ENCODE measurements around the gene METTL3.

The METTL3 gene

DNA sequence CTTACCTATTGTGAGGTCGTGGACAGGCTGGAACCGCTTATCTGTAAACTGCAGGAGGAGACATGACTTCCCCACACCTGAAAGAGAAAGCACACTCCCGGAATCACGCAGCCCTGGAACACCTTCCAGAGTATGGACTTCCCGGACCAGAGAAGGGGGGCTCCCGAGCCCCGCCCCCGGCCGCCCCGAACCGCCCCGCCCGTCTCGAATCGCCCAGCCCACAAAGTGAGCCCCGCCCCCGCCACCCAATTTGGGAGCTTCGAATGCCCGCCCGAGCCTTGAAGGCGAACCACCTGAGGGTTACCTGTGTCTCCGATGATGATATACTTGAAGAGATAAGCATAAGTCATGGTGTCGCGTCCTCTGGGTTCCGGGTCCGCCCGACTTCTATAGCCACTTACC is 34.6 kb downstream of the METTL3 start:
- H3K9ac ChIP-seq (ENCODE audit: low read length in 2 of 2): peak overlapping the region; percentile 82 to 99
- H3K4me1 ChIP-seq (ENCODE audit: control insufficient read depth, insufficient read depth, low read length): peaks cover 6% of the 10 kb centered on the region
- H3K27ac ChIP-seq (ENCODE audit: low read length): peak overlapping the region; percentile 90
- H3K4me3 ChIP-seq (ENCODE audit: low read length in 2 of 2): peak overlapping the region; percentile 87 to 96
- H3K36me3 ChIP-seq (ENCODE audit: control insufficient read depth in 2 of 2, insufficient read depth in 2 of 2, low read length in 2 of 2): peaks cover 5 to 8% of the 10 kb centered on the region in 2 donors
- H3K27me3 ChIP-seq (ENCODE audit: control insufficient read depth in 1 of 2, insufficient read depth in 2 of 2, low read length in 2 of 2): no peaks in the 10 kb centered on the region
- H3K9me3 ChIP-seq (ENCODE audit: control insufficient read depth in 2 of 2, low read length in 2 of 2): no peaks in the 10 kb centered on the region

DNA sequence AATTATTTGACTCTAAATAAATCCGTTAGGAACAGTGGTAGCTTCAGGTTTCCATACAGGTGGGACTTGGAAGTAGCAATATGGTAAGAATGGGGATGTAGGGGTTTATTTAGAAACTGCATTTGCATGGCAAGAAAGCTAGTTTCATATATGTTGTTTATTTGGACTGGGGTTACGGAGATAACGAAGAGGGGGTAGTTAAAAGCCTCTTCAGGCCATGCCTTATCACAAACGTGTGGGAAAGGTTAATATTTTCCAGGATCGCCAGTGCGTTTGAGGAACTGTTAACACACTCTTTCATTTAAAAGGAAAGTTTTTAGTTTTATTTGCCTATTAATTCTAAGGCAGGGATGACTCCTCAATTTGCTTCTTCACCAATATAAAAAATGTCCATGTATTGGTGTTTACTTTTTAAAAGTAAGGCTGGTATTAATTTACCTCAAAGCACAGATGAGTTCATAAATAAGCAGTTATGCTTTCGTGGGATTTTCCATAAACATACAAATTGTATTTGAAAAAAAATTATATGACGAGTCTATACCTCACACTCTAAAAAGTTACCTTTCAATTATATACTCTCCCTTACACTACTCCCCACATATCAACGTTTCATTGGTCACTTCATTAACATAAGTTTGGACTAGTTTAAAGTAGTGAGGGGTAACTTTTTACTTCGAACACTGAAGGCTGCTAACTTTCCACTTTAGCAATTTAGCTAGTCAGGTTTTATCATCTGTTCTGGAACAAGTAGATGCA is 35.2 kb downstream of the METTL3 start:
- H3K9ac ChIP-seq (ENCODE audit: low read length in 2 of 2): peak overlapping the region; percentile 82 to 99
- peak overlapping the region; percentile 87 to 96 for H3K4me3 ChIP-seq (ENCODE audit: low read length in 2 of 2)
- peaks cover 6% of the 10 kb centered on the region for H3K4me1 ChIP-seq (ENCODE audit: control insufficient read depth, insufficient read depth, low read length)
- H3K27me3 ChIP-seq (ENCODE audit: control insufficient read depth in 1 of 2, insufficient read depth in 2 of 2, low read length in 2 of 2): no peaks in the 10 kb centered on the region
- H3K36me3 ChIP-seq (ENCODE audit: control insufficient read depth in 2 of 2, insufficient read depth in 2 of 2, low read length in 2 of 2): peaks cover 2 to 8% of the 10 kb centered on the region in 2 donors
- H3K9me3 ChIP-seq (ENCODE audit: control insufficient read depth in 2 of 2, low read length in 2 of 2): no peaks in the 10 kb centered on the region
- peak overlapping the region; percentile 90 for H3K27ac ChIP-seq (ENCODE audit: low read length)

DNA sequence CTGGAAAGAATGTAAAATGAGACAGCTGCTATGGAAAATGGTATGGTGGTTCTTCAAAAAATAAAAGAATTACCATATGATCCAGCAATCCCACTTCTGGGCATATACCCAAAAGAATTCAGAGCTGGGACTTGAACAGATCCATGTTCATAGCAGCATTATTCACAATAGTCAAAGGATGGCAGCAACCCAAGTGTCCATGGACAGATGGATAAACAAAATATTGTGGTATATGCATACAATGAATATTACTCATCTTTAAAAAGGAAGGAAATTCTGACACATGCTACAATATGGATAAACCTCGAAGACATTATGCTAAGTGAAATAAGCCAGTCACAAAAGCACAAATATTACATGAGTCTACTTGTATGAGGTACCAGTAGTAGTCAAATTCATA is 43.5 kb downstream of the METTL3 start:
- Histone ChIP-seq H3K36me3 (ENCODE audit: control insufficient read depth in 2 of 2, insufficient read depth in 2 of 2, low read length in 2 of 2) (peaks cover 18 to 20% of the 10 kb centered on the region in 2 donors), H3K27me3 (ENCODE audit: control insufficient read depth in 1 of 2, insufficient read depth in 2 of 2, low read length in 2 of 2) (no peaks in the 10 kb centered on the region), H3K4me3 (ENCODE audit: low read length in 2 of 2) (no peak overlapping the region), H3K27ac (ENCODE audit: low read length) (no peak overlapping the region), H3K9ac (ENCODE audit: low read length in 2 of 2) (no peak overlapping the region), H3K4me1 (ENCODE audit: control insufficient read depth, insufficient read depth, low read length) (no peaks in the 10 kb centered on the region), H3K9me3 (ENCODE audit: control insufficient read depth in 2 of 2, low read length in 2 of 2) (no peaks in the 10 kb centered on the region)

DNA sequence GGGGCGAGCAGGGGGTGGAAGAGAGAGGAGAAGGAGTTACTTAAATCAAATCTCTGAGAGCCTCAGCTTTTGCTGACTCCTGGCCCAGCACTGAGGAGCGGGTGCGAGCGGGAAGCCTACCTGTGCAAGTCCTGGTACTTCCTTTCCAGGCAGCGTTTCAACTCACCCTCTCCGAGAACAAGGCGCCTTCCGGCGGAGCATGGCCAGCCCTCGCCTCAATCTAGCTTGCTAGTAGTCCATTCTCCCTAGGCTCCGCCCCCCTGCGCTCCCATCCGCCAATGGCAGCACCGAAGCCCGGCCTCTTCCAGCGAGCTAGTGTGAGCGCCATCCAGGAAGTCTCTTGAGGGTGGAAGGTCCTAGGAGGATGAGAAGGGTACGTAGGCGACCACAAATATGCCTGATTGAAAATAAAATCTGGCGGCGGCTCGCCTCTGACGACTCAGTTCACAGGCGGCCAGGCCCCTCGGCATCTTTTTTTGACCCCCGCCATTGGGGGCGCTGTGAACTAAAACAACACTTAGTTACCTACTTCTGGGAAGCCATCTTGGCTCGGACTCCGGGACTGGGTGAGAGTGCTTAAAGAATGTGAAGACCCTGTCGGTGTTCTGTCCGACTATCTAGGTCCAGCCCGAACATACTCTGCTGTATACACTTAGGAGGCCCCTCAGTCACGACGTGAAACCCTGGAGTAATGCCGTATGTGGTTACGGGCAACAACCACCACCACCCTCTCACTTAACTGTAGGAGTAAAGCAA is 55.0 kb downstream of the METTL3 start, which contains the start of gene CHD8:
TSS of gene CHD8 (minus strand) at position 212 of the 756 bp plus-strand sequence. CDS start 24,480 bp downstream, outside the sequence.
- no peaks in the 10 kb centered on the region for H3K9me3 ChIP-seq (ENCODE audit: control insufficient read depth in 2 of 2, low read length in 2 of 2)
- peaks cover 6% of the 10 kb centered on the region for H3K4me1 ChIP-seq (ENCODE audit: control insufficient read depth, insufficient read depth, low read length)
- H3K27me3 ChIP-seq (ENCODE audit: control insufficient read depth in 1 of 2, insufficient read depth in 2 of 2, low read length in 2 of 2): no peaks in the 10 kb centered on the region
- H3K4me3 ChIP-seq (ENCODE audit: low read length in 2 of 2): peak within 1 kb of the TSS; percentile 96 to 97
- H3K36me3 ChIP-seq (ENCODE audit: control insufficient read depth in 2 of 2, insufficient read depth in 2 of 2, low read length in 2 of 2): peaks cover 0 to 5% of the 10 kb centered on the region in 2 donors
- peak within 1 kb of the TSS; percentile 98 to 99 for H3K9ac ChIP-seq (ENCODE audit: low read length in 2 of 2)
- H3K27ac ChIP-seq (ENCODE audit: low read length): peak within 1 kb of the TSS; percentile 97

DNA sequence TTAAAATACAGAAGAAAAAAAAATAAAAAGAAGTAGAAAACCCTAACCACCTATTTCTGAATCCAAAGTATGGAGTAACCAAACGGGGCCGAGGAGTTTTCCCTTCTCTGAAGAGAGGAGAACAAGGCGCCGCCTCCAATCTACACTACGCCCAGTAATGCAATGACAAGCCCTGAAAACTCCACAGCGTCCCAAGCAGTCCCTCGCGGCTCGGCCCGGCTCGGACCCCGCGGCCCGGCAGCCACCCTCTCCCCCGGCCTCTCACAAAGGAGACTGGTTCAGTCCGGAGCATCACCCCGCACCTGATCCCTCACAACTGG is 55.6 kb downstream of the METTL3 start:
- peaks cover 6% of the 10 kb centered on the region for H3K4me1 ChIP-seq (ENCODE audit: control insufficient read depth, insufficient read depth, low read length)
- peaks cover 0 to 5% of the 10 kb centered on the region in 2 donors for H3K36me3 ChIP-seq (ENCODE audit: control insufficient read depth in 2 of 2, insufficient read depth in 2 of 2, low read length in 2 of 2)
- H3K4me3 ChIP-seq (ENCODE audit: low read length in 2 of 2): peak overlapping the region; percentile 96 to 97
- H3K9me3 ChIP-seq (ENCODE audit: control insufficient read depth in 2 of 2, low read length in 2 of 2): no peaks in the 10 kb centered on the region
- no peaks in the 10 kb centered on the region for H3K27me3 ChIP-seq (ENCODE audit: control insufficient read depth in 1 of 2, insufficient read depth in 2 of 2, low read length in 2 of 2)
- peak overlapping the region; percentile 97 for H3K27ac ChIP-seq (ENCODE audit: low read length)
- H3K9ac ChIP-seq (ENCODE audit: low read length in 2 of 2): peak overlapping the region; percentile 90 to 98

DNA sequence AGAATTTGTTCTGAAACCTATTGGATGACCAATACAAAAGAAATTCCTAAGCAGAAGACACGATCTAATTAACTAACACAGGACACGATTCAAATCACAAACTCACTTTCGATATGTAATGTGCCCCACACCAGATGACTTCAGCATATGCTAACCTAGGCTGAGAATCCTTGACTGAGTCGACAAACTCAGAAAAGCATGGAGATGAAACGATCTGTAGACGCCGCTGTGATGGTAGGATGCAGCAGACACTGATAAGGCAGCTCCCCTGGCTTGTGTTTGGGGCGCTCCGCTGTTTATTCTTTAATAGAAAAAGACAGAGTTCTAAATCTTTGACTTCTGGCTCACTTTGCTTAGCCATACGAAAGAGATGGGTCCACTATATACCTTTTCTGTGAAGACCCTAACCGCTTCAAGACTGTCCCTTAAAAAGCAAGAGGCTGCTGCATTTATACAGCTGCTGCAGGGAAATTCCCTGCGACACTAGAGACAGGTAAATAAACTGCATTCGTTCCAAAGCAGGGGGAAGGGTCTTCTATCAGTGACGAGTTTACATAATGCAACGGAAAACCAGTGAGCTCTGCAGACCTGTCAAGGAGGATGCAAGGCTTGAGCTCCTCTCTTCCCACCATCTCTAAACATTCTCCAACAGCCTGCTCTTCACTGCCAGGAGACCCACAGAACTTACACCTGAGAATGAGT is 56.1 kb downstream of the METTL3 start:
- H3K9me3 ChIP-seq (ENCODE audit: control insufficient read depth in 2 of 2, low read length in 2 of 2): no peaks in the 10 kb centered on the region
- H3K27ac ChIP-seq (ENCODE audit: low read length): peak overlapping the region; percentile 97
- H3K4me1 ChIP-seq (ENCODE audit: control insufficient read depth, insufficient read depth, low read length): peaks cover 6% of the 10 kb centered on the region
- H3K27me3 ChIP-seq (ENCODE audit: control insufficient read depth in 1 of 2, insufficient read depth in 2 of 2, low read length in 2 of 2): no peaks in the 10 kb centered on the region
- H3K4me3 ChIP-seq (ENCODE audit: low read length in 2 of 2): peak overlapping the region; percentile 96 to 97
- peak overlapping the region; percentile 90 to 98 for H3K9ac ChIP-seq (ENCODE audit: low read length in 2 of 2)
- H3K36me3 ChIP-seq (ENCODE audit: control insufficient read depth in 2 of 2, insufficient read depth in 2 of 2, low read length in 2 of 2): peaks cover 0 to 4% of the 10 kb centered on the region in 2 donors

DNA sequence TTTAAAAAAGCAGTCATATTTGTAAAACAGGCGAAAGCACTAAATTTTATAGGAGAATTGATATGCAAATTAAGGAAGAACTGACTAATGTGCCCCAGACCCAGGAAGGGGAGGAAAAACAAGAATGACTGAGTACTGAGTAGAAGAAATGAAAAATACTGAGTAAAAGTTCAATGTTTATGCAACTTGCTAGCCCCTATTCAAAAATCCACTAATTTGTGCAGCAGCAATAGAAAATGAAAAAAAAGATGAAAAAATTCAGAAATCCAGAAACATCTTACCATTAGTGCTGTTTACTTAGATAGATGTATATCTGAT is 61.3 kb downstream of the METTL3 start:
- H3K4me3 ChIP-seq (ENCODE audit: low read length in 2 of 2): no peak overlapping the region
- no peak overlapping the region for H3K9ac ChIP-seq (ENCODE audit: low read length in 2 of 2)
- no peaks in the 10 kb centered on the region for H3K36me3 ChIP-seq (ENCODE audit: control insufficient read depth in 2 of 2, insufficient read depth in 2 of 2, low read length in 2 of 2)
- H3K27me3 ChIP-seq (ENCODE audit: control insufficient read depth in 1 of 2, insufficient read depth in 2 of 2, low read length in 2 of 2): no peaks in the 10 kb centered on the region
- peaks cover under 1% of the 10 kb centered on the region for H3K4me1 ChIP-seq (ENCODE audit: control insufficient read depth, insufficient read depth, low read length)
- no peaks in the 10 kb centered on the region for H3K9me3 ChIP-seq (ENCODE audit: control insufficient read depth in 2 of 2, low read length in 2 of 2)
- H3K27ac ChIP-seq (ENCODE audit: low read length): no peak overlapping the region

All from stomach smooth muscle (tissue), 2 donors.